CD14-positive monocyte (primary cell): ENCODE data around the gene CCDC200. TPM values are rescaled to one million over a fixed set of nuclear protein-coding genes. Genes with fewer than 3 reads are reported as not detected.

Source experiments
- polyA plus RNA-seq, 3 donors: library from polyadenylated mRNA; depleted of rRNA in 1 of 3; unstranded in 2 of 3; stranded (reverse) in 1 of 3; fragments of 300-500 nt in 2 of 3; fragments of >200 nt in 1 of 3; fragmentation: Illumina TruSeq in 2 of 3; gene quantifications; 1 replicate in 2 of 3; 2 replicates in 1 of 3; pipeline ENCODE4 v1.2.3, GENCODE V29; 2012 to 2021
- small RNA-seq: library from RNA; depleted of rRNA; stranded (forward); fragments of <200 nt; gene quantifications from one replicate; pipeline ENCODE3, GENCODE V24; 2012; ENCODE audit warnings: low read depth; ENCODE audit not compliant: insufficient read length

The CCDC200 gene
- polyA plus RNA-seq, 3 donors: not detected

Small RNA genes lying within 50 kb of the gene (small RNA-seq; reads per million reads assigned to genes)
- not detected for gene RF00004
- gene RNU2-1: not detected

Other genes with a start within 250 kb of the CCDC200 start
- gene PTGES3L, start 248.5 kb downstream of the CCDC200 start, polyA plus RNA-seq: under 1 TPM in 1 of 3 donors, not detected in 2; 0.32 TPM
- 10 to 100 TPM in 1 of 3 donors, 1 to 10 TPM in 2; 7.5 to 10.3 (median 9.9) TPM for gene RUNDC1, start 248.1 kb downstream of the CCDC200 start, polyA plus RNA-seq
- 1,000 to 10,000 TPM; 1,073 to 2,156 (median 1,232) TPM for gene RPL27, start 230.2 kb downstream of the CCDC200 start, polyA plus RNA-seq
- 100 to 1,000 TPM in 2 of 3 donors, 10 to 100 TPM in 1; 76.9 to 152 (median 106) TPM for gene IFI35, start 221.8 kb downstream of the CCDC200 start, polyA plus RNA-seq
- gene VAT1, start 206.2 kb downstream of the CCDC200 start, polyA plus RNA-seq: 10 to 100 TPM; 12.7 to 39.5 (median 38.0) TPM
- gene RND2, start 203.4 kb downstream of the CCDC200 start, polyA plus RNA-seq: not detected
- 1 to 10 TPM in 2 of 3 donors, under 1 TPM in 1; 0.87 to 2.6 (median 1.9) TPM for gene BRCA1, start 103.3 kb downstream of the CCDC200 start, polyA plus RNA-seq
- 10 to 100 TPM; 40.4 to 88.5 (median 64.0) TPM for gene NBR1, start 57.4 kb downstream of the CCDC200 start, polyA plus RNA-seq
- gene TMEM106A, start 16.7 kb downstream of the CCDC200 start, polyA plus RNA-seq: 10 to 100 TPM in 1 of 3 donors, 1 to 10 TPM in 2; 6.9 to 26.6 (median 8.0) TPM
- gene RNU2-1, start 5.4 kb upstream of the CCDC200 start, polyA plus RNA-seq: not detected
- 1 to 10 TPM in 2 of 3 donors, under 1 TPM in 1; 0.75 to 2.4 (median 1.7) TPM for gene ARL4D, start 170.4 kb upstream of the CCDC200 start, polyA plus RNA-seq